OCI-LY1 (cell line): ENCODE results near the gene METTL21C.

Experiments used
- EZH2 ChIP-seq: fragments of 200-600 bp; sonication (generic), shearing (Covaris generic); IDR thresholded peaks from 2 replicates; pipeline ENCODE4 v1.8.0; 2017; ENCODE audit warnings: borderline replicate concordance, mixed run types, mild to moderate bottlenecking, antibody characterized with exemption, low read length, moderate library complexity, mixed read lengths
- TF ChIP-seq, protein P1 (sequence below): fragments of 200-600 bp; sonication (generic), shearing (Covaris generic); IDR thresholded peaks from 2 replicates; pipeline ENCODE4 v1.5.1; 2017; ENCODE audit warnings: mild to moderate bottlenecking, antibody characterized with exemption, low read length, moderate library complexity, mixed read lengths

DNA sequence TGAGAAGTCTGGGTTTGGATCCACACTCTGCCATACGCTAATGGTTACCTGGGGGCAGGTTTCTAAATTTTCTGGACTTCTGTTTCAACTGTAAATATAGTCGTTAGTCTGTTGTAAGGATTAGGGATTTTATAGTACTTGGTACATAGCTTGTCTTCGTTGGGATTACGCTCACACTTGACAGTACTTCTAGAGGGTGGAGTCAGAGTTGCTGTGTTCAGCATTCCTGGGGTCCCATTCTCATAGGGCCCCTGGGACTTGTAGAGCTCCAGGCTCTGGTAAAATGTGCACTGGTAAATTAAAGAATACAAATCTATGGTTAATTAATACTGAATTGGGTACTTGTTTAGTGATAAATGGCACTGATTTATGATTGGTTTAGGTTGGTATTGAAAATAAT lies 52.8 kb downstream of the METTL21C start:
- TF ChIP-seq, protein P1, sequence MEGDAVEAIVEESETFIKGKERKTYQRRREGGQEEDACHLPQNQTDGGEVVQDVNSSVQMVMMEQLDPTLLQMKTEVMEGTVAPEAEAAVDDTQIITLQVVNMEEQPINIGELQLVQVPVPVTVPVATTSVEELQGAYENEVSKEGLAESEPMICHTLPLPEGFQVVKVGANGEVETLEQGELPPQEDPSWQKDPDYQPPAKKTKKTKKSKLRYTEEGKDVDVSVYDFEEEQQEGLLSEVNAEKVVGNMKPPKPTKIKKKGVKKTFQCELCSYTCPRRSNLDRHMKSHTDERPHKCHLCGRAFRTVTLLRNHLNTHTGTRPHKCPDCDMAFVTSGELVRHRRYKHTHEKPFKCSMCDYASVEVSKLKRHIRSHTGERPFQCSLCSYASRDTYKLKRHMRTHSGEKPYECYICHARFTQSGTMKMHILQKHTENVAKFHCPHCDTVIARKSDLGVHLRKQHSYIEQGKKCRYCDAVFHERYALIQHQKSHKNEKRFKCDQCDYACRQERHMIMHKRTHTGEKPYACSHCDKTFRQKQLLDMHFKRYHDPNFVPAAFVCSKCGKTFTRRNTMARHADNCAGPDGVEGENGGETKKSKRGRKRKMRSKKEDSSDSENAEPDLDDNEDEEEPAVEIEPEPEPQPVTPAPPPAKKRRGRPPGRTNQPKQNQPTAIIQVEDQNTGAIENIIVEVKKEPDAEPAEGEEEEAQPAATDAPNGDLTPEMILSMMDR = no peak
- no peak for TF ChIP-seq EZH2
